ENCODE results near the gene GRIK1.

GRIK1 gene

DNA sequence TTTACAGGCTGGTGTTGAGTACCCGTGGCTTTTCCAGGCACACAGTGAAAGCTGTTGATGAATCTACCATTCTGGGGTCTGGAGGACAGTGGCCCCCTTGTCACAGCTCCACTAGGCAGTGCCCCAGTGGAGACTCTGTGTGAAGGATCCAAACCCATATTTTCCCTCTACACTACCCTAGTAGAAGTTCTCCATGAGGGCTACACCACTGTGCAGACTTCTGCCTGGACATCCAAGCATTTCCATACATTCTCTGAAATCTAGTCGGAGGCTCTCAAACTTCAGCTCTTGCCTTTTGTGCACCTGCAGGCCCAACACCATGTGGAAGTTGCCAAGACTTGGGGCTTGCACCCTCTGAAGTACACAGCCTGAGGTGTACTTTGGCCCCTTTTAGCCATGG, 413.3 kb downstream of the GRIK1 start:
- no peak for TF ChIP-seq CTCF (IDR thresholded peaks at IDR 0.05; ENCODE audit: borderline replicate concordance, control extremely low read depth, extremely low read depth, insufficient read depth, missing control alignments)
- in situ Hi-C loops (cut with MboI; ENCODE audit: low sequenced_read_pairs, unreplicated experiment) = no loop called here
- no peak for DNase-seq (ENCODE audit: low spot score)

DNA sequence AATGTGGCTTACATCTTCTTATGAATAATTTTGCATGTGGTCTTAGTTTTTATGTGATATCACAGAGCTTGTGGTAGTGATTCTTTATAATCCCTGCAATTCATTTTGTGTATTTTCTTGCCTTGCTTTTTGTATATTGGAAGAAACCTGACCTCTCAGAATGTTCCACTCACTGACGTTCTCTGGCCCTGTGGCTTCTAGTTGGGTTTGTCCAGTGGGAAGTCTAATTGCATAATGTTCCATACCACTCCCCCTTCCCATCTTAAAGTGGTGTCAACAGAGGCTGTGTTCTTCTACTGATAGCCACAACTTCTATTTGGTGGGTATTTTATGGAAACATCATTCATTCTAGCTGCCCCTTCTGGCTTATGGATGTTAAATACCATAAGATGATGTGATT, 415.7 kb downstream of the GRIK1 start:
- in situ Hi-C loops (cut with MboI; ENCODE audit: low sequenced_read_pairs, unreplicated experiment) = no loop called here
- no peak for TF ChIP-seq CTCF (IDR thresholded peaks at IDR 0.05; ENCODE audit: borderline replicate concordance, control extremely low read depth, extremely low read depth, insufficient read depth, missing control alignments)
- DNase-seq (ENCODE audit: low spot score) = no peak

GRCh38 chr21:29523646-29524045, 416.1 kb downstream of the GRIK1 start:
- in situ Hi-C loops (cut with MboI; ENCODE audit: low sequenced_read_pairs, unreplicated experiment) = no loop called here
- no peak for DNase-seq (ENCODE audit: low spot score)
- TF ChIP-seq CTCF (IDR thresholded peaks at IDR 0.05; ENCODE audit: borderline replicate concordance, control extremely low read depth, extremely low read depth, insufficient read depth, missing control alignments) = no peak

DNA sequence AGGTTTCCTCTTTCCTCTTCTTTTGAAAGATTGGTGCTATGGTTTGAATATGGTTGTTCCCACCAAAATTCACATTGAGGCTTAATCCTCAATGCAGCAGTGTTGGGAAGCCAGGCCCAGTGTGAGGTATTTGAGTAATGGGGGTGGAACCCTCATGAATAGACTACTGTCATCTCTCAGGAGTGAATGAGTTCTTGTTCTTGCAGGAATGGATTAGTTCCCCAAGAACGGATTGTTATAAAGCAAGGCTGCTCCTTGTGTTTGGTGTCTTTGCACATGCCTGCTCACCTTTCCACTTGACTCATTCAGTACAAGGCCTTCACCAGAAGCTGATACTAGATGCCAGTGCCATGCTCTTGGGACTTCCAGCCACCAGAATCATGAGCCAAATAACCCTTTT, 417.9 kb downstream of the GRIK1 start:
- DNase-seq (ENCODE audit: low spot score) = no peak
- in situ Hi-C loops (cut with MboI; ENCODE audit: low sequenced_read_pairs, unreplicated experiment) = no loop called here
- no peak for TF ChIP-seq CTCF (IDR thresholded peaks at IDR 0.05; ENCODE audit: borderline replicate concordance, control extremely low read depth, extremely low read depth, insufficient read depth, missing control alignments)

DNA sequence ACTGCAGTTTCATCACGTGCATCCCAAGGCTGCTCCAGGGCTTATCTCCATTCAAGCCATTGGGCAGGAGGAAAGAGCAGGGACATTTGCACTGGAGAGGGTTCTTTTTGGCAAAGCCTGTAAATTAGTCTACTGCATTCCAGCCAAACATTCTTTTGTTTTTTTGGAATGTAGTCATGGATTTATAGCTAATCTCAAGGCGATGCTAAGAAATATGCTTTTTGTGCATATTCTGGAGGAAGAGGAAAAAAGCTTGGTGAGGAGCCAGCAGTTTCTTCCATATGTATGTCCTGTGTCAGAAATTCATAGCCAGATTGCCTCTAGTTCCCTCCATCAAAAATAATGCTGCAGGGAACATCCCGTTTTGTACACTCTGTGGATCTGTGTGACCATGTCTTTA, 419.6 kb downstream of the GRIK1 start:
- DNase-seq (ENCODE audit: low spot score) = no peak
- no peak for TF ChIP-seq CTCF (IDR thresholded peaks at IDR 0.05; ENCODE audit: borderline replicate concordance, control extremely low read depth, extremely low read depth, insufficient read depth, missing control alignments)
- in situ Hi-C loops (cut with MboI; ENCODE audit: low sequenced_read_pairs, unreplicated experiment) = no loop called here

GRCh38 chr21:29514652-29515247, 425.0 kb downstream of the GRIK1 start:
- in situ Hi-C loops (cut with MboI; ENCODE audit: low sequenced_read_pairs, unreplicated experiment) = no loop called here
- DNase-seq (ENCODE audit: low spot score) = no peak
- TF ChIP-seq CTCF (IDR thresholded peaks at IDR 0.05; ENCODE audit: borderline replicate concordance, control extremely low read depth, extremely low read depth, insufficient read depth, missing control alignments) = no peak

DNA sequence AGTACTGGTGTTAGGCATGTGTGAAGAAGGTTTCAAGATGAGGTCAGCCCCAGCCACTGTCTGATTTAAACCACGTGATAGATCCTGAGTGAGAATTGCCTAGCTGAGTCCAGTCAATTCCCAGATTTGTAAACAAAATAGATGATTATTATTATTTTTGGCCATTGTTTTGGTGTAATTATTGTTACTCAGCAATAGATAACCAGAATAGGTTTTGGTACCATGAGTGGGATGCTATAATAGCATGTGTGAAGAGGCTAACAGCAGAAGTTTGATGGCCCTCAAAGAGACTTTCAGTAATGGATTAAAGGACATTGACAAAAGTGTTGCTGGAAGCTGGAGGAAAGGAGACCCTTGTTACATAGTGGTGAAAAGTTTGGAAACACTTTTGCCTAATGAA, 426.3 kb downstream of the GRIK1 start:
- no peak for DNase-seq (ENCODE audit: low spot score)
- in situ Hi-C loops (cut with MboI; ENCODE audit: low sequenced_read_pairs, unreplicated experiment) = no loop called here
- no peak for TF ChIP-seq CTCF (IDR thresholded peaks at IDR 0.05; ENCODE audit: borderline replicate concordance, control extremely low read depth, extremely low read depth, insufficient read depth, missing control alignments)

Data from GM13976 (cell line).